IMR-90 (cell line): ENCODE data around the gene ZNF484. TPM values are rescaled to one million over a fixed set of nuclear protein-coding genes. Genes with fewer than 3 reads are reported as not detected.

Experiments
- ATAC-seq: fragments of 200-7000 bp; cut with Tn5 transposase; 2 replicates; pipeline ENCODE4 v1.9.1; 2020; ENCODE audit warnings: low read depth, mild to moderate bottlenecking, moderate library complexity
- BruUV-seq: library from RNA; stranded (reverse); fragments of 400-500 nt; replicated peaks from 2 replicates; lab custom pipeline; 2021; lab: Mats Ljungman, UMichigan
- CTCF ChIA-PET: fragments of 300-600 bp; formaldehyde crosslinking; extraction: SDS; loops from one replicate; lab custom pipeline; 2021; ENCODE audit warnings: antibody characterized with exemption; lab: Yijun Ruan, JAX
- POLR2A ChIA-PET: fragments of 300-600 bp; sonication (Branson Sonifier 250); formaldehyde crosslinking; loops from one replicate; lab custom pipeline; 2022; ENCODE audit warnings: antibody characterized with exemption; ENCODE audit not compliant: unreplicated experiment; lab: Charles Lee
- DNase-seq: peaks from one replicate; pipeline ENCODE4 v3.0.0; 2013
- H2AFZ ChIP-seq: replicated peaks from 2 replicates; pipeline ENCODE3; 2013; ENCODE audit warnings: low read length, mild to moderate bottlenecking; ENCODE audit not compliant: poor library complexity
- H2AK5ac ChIP-seq: 2 replicates; pipeline ENCODE4 v1.6.1; 2013; ENCODE audit warnings: low read depth, low read length, inconsistent platforms
- H2AK9ac ChIP-seq: replicated peaks from 2 replicates; pipeline ENCODE3; 2013; ENCODE audit warnings: mild to moderate bottlenecking, low read depth, low read length, moderate library complexity; ENCODE audit not compliant: poor library complexity
- H2BK120ac ChIP-seq: 2 replicates; pipeline ENCODE4 v1.6.1; 2013; ENCODE audit warnings: low read depth, low read length, inconsistent platforms
- H2BK15ac ChIP-seq: 3 replicates; pipeline ENCODE4 v1.6.1; 2013; ENCODE audit warnings: low read depth, low read length, inconsistent platforms
- H2BK20ac ChIP-seq: 2 replicates; pipeline ENCODE4 v1.6.1; 2013; ENCODE audit warnings: low read depth, mild to moderate bottlenecking, inconsistent platforms, low read length, moderate library complexity
- H2BK5ac ChIP-seq: 2 replicates; pipeline ENCODE4 v1.6.1; 2013; ENCODE audit warnings: mild to moderate bottlenecking, low read depth, low read length, inconsistent platforms; ENCODE audit not compliant: poor library complexity, severe bottlenecking
- H3K14ac ChIP-seq: replicated peaks from 2 replicates; pipeline ENCODE4 v1.6.1; 2013; ENCODE audit warnings: low read depth, low read length, inconsistent platforms
- H3K18ac ChIP-seq: 2 replicates; pipeline ENCODE4 v1.6.1; 2013; ENCODE audit warnings: low read depth, low read length, control low read depth
- H3K23ac ChIP-seq: 2 replicates; pipeline ENCODE4 v1.6.1; 2013; ENCODE audit warnings: low read depth, low read length, inconsistent platforms
- H3K27ac ChIP-seq: 2 replicates; pipeline ENCODE4 v1.5.1; 2013; ENCODE audit warnings: mild to moderate bottlenecking, control low read depth, low read length; ENCODE audit not compliant: insufficient read depth
- H3K27me3 ChIP-seq: 2 replicates; pipeline ENCODE4 v1.6.1; 2013; ENCODE audit warnings: low read length; ENCODE audit not compliant: control insufficient read depth, insufficient read depth
- H3K36me3 ChIP-seq: 2 replicates; pipeline ENCODE4 v1.6.1; 2013; ENCODE audit warnings: low read length, mixed read lengths; ENCODE audit not compliant: control insufficient read depth, insufficient read depth
- H3K4ac ChIP-seq: 2 replicates; pipeline ENCODE4 v1.6.1; 2013; ENCODE audit warnings: low read depth, low read length, inconsistent platforms
- H3K4me1 ChIP-seq: 2 replicates; pipeline ENCODE4 v1.6.1; 2013; ENCODE audit warnings: low read length, mixed read lengths; ENCODE audit not compliant: control insufficient read depth, insufficient read depth
- H3K4me2 ChIP-seq: 2 replicates; pipeline ENCODE4 v1.6.1; 2013; ENCODE audit warnings: low read depth, mild to moderate bottlenecking, control low read depth, low read length, moderate library complexity
- H3K4me3 ChIP-seq: 2 replicates; pipeline ENCODE4 v1.5.1; 2013; ENCODE audit warnings: low read depth, mild to moderate bottlenecking, control low read depth, low read length, moderate library complexity; ENCODE audit not compliant: insufficient read depth
- H3K56ac ChIP-seq: 2 replicates; pipeline ENCODE4 v1.6.1; 2013; ENCODE audit warnings: low read length, inconsistent platforms; ENCODE audit not compliant: insufficient read depth; ENCODE audit errors: extremely low read depth
- H3K79me1 ChIP-seq, 2 experiments: 2 replicates each; pipeline ENCODE4 v1.6.1; 2013; ENCODE audit warnings: low read length in 2 of 2, inconsistent platforms in 1 of 2, low read depth in 1 of 2
- H3K9ac ChIP-seq: 2 replicates; pipeline ENCODE4 v1.6.1; 2013; ENCODE audit warnings: low read depth, low read length, control low read depth
- H3K9me1 ChIP-seq: 2 replicates; pipeline ENCODE4 v1.6.1; 2013; ENCODE audit warnings: low read length, inconsistent platforms; ENCODE audit not compliant: insufficient read depth
- H3K9me3 ChIP-seq: 2 replicates; pipeline ENCODE4 v1.6.1; 2013; ENCODE audit warnings: low read length; ENCODE audit not compliant: control insufficient read depth, insufficient read depth
- H4K20me1 ChIP-seq: 2 replicates; pipeline ENCODE4 v1.6.1; 2013; ENCODE audit warnings: low read length, inconsistent platforms; ENCODE audit not compliant: insufficient read depth
- H4K5ac ChIP-seq: 2 replicates; pipeline ENCODE4 v1.6.1; 2013; ENCODE audit warnings: mild to moderate bottlenecking, low read depth, low read length, control low read depth
- H4K8ac ChIP-seq, 2 experiments: 2 replicates each; pipeline ENCODE4 v1.6.1; 2013; ENCODE audit warnings: low read depth in 2 of 2, low read length in 2 of 2, control low read depth in 1 of 2, inconsistent platforms in 1 of 2
- H4K91ac ChIP-seq: 2 replicates; pipeline ENCODE4 v1.6.1; 2013; ENCODE audit warnings: low read depth, low read length, inconsistent platforms; ENCODE audit not compliant: insufficient read depth
- BHLHE40 ChIP-seq: fragments of 150-350 bp; IDR thresholded peaks from 2 replicates; pipeline ENCODE4 v1.6.1; 2016; ENCODE audit warnings: mild to moderate bottlenecking, low read depth, low read length
- CEBPB ChIP-seq: IDR thresholded peaks from 2 replicates; pipeline ENCODE4 v1.6.1; 2012; ENCODE audit warnings: low read depth, low read length, improper control_type of control experiment
- CHD1 ChIP-seq: IDR thresholded peaks from 2 replicates; pipeline ENCODE4 v1.6.1; 2012; ENCODE audit warnings: low read depth, low read length, improper control_type of control experiment
- CTCF ChIP-seq: conservative IDR thresholded peaks from 2 replicates; pipeline ENCODE4 v1.5.1; 2012; ENCODE audit warnings: mild to moderate bottlenecking, low read depth, low read length, improper control_type of control experiment
- FOS ChIP-seq: fragments of 150-350 bp; IDR thresholded peaks from 2 replicates; pipeline ENCODE4 v1.6.1; 2016; ENCODE audit warnings: low read depth, low read length
- MAFK ChIP-seq: IDR thresholded peaks from 2 replicates; pipeline ENCODE4 v1.6.1; 2012; ENCODE audit warnings: low read depth, low read length, improper control_type of control experiment
- MAZ ChIP-seq: IDR thresholded peaks from 2 replicates; pipeline ENCODE4 v1.6.1; 2012; ENCODE audit warnings: low read depth, mild to moderate bottlenecking, low read length, improper control_type of control experiment, moderate library complexity, borderline replicate concordance
- MXI1 ChIP-seq: IDR thresholded peaks from 2 replicates; pipeline ENCODE4 v1.6.1; 2012; ENCODE audit warnings: low read depth, mild to moderate bottlenecking, low read length, moderate library complexity, borderline replicate concordance
- NFE2L2 ChIP-seq: fragments of 150-350 bp; IDR thresholded peaks from 2 replicates; pipeline ENCODE4 v1.6.1; 2016; ENCODE audit warnings: low read depth, mild to moderate bottlenecking, low read length
- POLR2A ChIP-seq: IDR thresholded peaks from 2 replicates; pipeline ENCODE4 v1.6.1; 2012; ENCODE audit warnings: mild to moderate bottlenecking, low read depth, low read length
- RAD21 ChIP-seq: IDR thresholded peaks from 2 replicates; pipeline ENCODE4 v1.6.1; 2012; ENCODE audit warnings: low read length, improper control_type of control experiment
- RCOR1 ChIP-seq: IDR thresholded peaks from 2 replicates; pipeline ENCODE4 v1.6.1; 2012; ENCODE audit warnings: mild to moderate bottlenecking, low read length, improper control_type of control experiment; ENCODE audit not compliant: insufficient replicate concordance
- RFX5 ChIP-seq: IDR thresholded peaks from 2 replicates; pipeline ENCODE4 v1.8.0; 2012; ENCODE audit warnings: low read depth, mild to moderate bottlenecking, low read length, moderate library complexity
- SMC3 ChIP-seq: fragments of 150-350 bp; IDR thresholded peaks from 2 replicates; pipeline ENCODE4 v1.6.1; 2016; ENCODE audit warnings: low read depth, mild to moderate bottlenecking, antibody characterized with exemption, low read length, moderate library complexity
- WGBS, 2 experiments: methylation state at CpG; one replicate each; pipeline versions ENCODE4 v1.1.5 to v1.1.7; 2013; ENCODE audit warnings: missing lambda C conversion rate in 2 of 2; ENCODE audit not compliant: insufficient read length in 1 of 2; ENCODE audit errors: extremely low coverage in 2 of 2; 5-methylcytosine and 5-hydroxymethylcytosine counted together
- dilution Hi-C: fragments of 300-500 bp; cut with HindIII; formaldehyde crosslinking; loops from one replicate; pipeline ENCODE4 v1.14.3; 2018; ENCODE audit warnings: low sequenced_read_pairs; ENCODE audit not compliant: unreplicated experiment
- in situ Hi-C: fragments of 300-500 bp; cut with MboI; formaldehyde crosslinking; loops from 3 replicates; pipeline ENCODE4 v1.14.3; 2019; ENCODE audit warnings: low sequenced_read_pairs, inconsistent platforms, mixed read lengths
- intact Hi-C: fragments of 100-400 bp; cut with micrococcal nuclease; formaldehyde crosslinking; loops from 2 replicates; pipeline ENCODE4 v1.10.0; 2022
- polyA plus RNA-seq, 3 experiments: library from polyadenylated mRNA; depleted of rRNA; stranded (reverse); fragments of >200 nt; gene quantifications; 2 replicates each; pipeline ENCODE4 v1.2.3, GENCODE V29; 2012; ENCODE audit warnings: low replicate concordance in 1 of 3
- total RNA-seq: library from RNA; depleted of rRNA; stranded (reverse); fragments of >200 nt; gene quantifications from 2 replicates; pipeline ENCODE4 v1.2.3, GENCODE V29; 2012
- TF ChIP-seq, protein P1 (sequence below): fragments of 150-350 bp; IDR thresholded peaks from 2 replicates; pipeline ENCODE4 v1.6.1; 2017; ENCODE audit warnings: mild to moderate bottlenecking, antibody characterized with exemption, low read length, low read depth
- TF ChIP-seq, protein P2 (sequence below): fragments of 150-350 bp; IDR thresholded peaks from 2 replicates; pipeline ENCODE4 v1.6.1; 2016; ENCODE audit warnings: low read depth, mild to moderate bottlenecking, low read length, moderate library complexity, borderline replicate concordance

The ZNF484 gene
- total and polyA plus RNA-seq, 2 of the 4 experiments (the other 2 are of a cell fraction), result 1.4 to 11.8 TPM

DNA sequence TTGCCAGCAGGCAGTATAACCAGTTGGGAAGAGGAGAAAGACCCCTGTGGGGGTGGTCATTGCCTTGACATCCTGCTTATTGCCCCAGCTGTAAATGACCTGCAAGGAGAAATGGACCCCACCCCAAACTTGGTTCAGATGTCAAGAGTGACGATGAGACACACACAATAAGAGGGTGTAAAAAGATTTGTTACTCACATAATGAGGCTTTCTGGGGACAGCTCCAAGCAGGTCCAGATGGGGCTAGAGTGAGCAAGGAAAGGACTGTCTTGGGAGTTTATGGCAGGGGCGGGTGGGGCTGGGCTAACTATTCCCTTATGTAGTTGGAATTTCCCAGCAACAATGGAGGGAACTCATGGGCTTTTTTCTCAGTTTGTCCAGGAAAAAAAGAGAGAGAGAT, 24.1 kb downstream of the ZNF484 start:
- Histone ChIP-seq H3K18ac (no peak overlapping the region), H3K36me3 (peaks cover 33% of the 10 kb centered on the region), H3K4me2 (no peak overlapping the region), H3K4ac (no peak overlapping the region), H2AK5ac (no peak overlapping the region), H4K20me1 (no peaks in the 10 kb centered on the region), H2BK5ac (no peak overlapping the region), H2AK9ac (no peak overlapping the region), H2BK120ac (no peak overlapping the region), H4K91ac (no peak overlapping the region), H3K27ac (no peak overlapping the region), H3K4me3 (no peak overlapping the region), H3K23ac (no peak overlapping the region), H3K27me3 (no peaks in the 10 kb centered on the region), H3K14ac (no peak overlapping the region), H3K4me1 (no peaks in the 10 kb centered on the region), H3K79me1 (0 out of 4 replicates have a peak, but pooled peaks cover 0 to 5% of the 10 kb centered on the region in 2 experiments), H3K9ac (no peak overlapping the region), H3K9me1 (no peaks in the 10 kb centered on the region), H2BK15ac (no peak overlapping the region), H4K8ac (no peak overlapping the region), H4K5ac (no peak overlapping the region), H3K56ac (no peak overlapping the region), H2AFZ (no peak overlapping the region), H3K9me3 (peaks cover 11% of the 10 kb centered on the region), H2BK20ac (no peak overlapping the region)
- in situ Hi-C loops (no loop called here), dilution Hi-C loops (no loop called here), intact Hi-C loops (no loop called here)
- POLR2A ChIA-PET, result no interaction called here
- CTCF ChIA-PET, result no interaction called here
- ATAC-seq (no peak), DNase-seq (no peak)
- TF ChIP-seq POLR2A, result no peak
- TF ChIP-seq, protein P1, sequence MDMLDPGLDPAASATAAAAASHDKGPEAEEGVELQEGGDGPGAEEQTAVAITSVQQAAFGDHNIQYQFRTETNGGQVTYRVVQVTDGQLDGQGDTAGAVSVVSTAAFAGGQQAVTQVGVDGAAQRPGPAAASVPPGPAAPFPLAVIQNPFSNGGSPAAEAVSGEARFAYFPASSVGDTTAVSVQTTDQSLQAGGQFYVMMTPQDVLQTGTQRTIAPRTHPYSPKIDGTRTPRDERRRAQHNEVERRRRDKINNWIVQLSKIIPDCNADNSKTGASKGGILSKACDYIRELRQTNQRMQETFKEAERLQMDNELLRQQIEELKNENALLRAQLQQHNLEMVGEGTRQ, result no peak
- TF ChIP-seq MAZ, result no peak
- TF ChIP-seq CHD1, result no peak
- no peak for TF ChIP-seq RAD21
- no peak for TF ChIP-seq RFX5
- no peak for TF ChIP-seq SMC3
- TF ChIP-seq MAFK, result no peak
- no peak for TF ChIP-seq MXI1
- no peak for TF ChIP-seq RCOR1
- no peak for TF ChIP-seq BHLHE40
- TF ChIP-seq NFE2L2, result no peak
- no peak for TF ChIP-seq CEBPB
- no peak for TF ChIP-seq CTCF
- TF ChIP-seq, protein P2, sequence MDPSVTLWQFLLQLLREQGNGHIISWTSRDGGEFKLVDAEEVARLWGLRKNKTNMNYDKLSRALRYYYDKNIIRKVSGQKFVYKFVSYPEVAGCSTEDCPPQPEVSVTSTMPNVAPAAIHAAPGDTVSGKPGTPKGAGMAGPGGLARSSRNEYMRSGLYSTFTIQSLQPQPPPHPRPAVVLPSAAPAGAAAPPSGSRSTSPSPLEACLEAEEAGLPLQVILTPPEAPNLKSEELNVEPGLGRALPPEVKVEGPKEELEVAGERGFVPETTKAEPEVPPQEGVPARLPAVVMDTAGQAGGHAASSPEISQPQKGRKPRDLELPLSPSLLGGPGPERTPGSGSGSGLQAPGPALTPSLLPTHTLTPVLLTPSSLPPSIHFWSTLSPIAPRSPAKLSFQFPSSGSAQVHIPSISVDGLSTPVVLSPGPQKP, result no peak
- no peak for TF ChIP-seq FOS
- no TSS peak for BruUV-seq
- no CpG with 5 or more reads among the region's 2 CpGs for WGBS, 2 experiments
